AG04450 (cell line): Measurements from ENCODE around the gene TNFRSF18. TPM values are rescaled to one million over a fixed set of nuclear protein-coding genes. Genes with fewer than 3 reads are reported as not detected.

Source experiments
- CTCF ChIA-PET: fragments of 300-600, 350-600 bp; formaldehyde crosslinking; extraction: SDS; loops from one replicate; lab custom pipeline; 2022; ENCODE audit warnings: antibody characterized with exemption, inconsistent platforms; lab: Charles Lee
- POLR2A ChIA-PET: fragments of 350-600 bp; formaldehyde crosslinking; extraction: SDS; loops from one replicate; lab custom pipeline; 2021; ENCODE audit warnings: antibody characterized with exemption, inconsistent platforms; lab: Yijun Ruan, JAX
- DNase-seq: peaks from one replicate; pipeline ENCODE4 v3.0.0-alpha.2; 2011; ENCODE audit warnings: low read depth, low spot score
- H3K27ac ChIP-seq: one replicate; pipeline ENCODE4 v1.5.1; 2012; ENCODE audit warnings: low read depth, low read length, control low read depth
- H3K27me3 ChIP-seq: one replicate; pipeline ENCODE4 v1.6.0; 2012; ENCODE audit warnings: low read length; ENCODE audit not compliant: control insufficient read depth, insufficient read depth
- H3K4me3 ChIP-seq: 2 replicates; pipeline ENCODE4 v1.5.1; 2011; ENCODE audit warnings: mild to moderate bottlenecking, low read depth, low read length, control low read depth
- H3K9me3 ChIP-seq: 2 replicates; pipeline ENCODE4 v1.5.1; 2012; ENCODE audit warnings: low read length; ENCODE audit not compliant: control insufficient read depth, insufficient read depth
- CTCF ChIP-seq: IDR thresholded peaks from 2 replicates; pipeline ENCODE4 v1.5.1; 2011; ENCODE audit warnings: low read depth, low read length, control low read depth, inconsistent platforms
- polyA plus RNA-seq: library from polyadenylated mRNA; depleted of rRNA; stranded (reverse); fragments of >200 nt; gene quantifications from 2 replicates; pipeline ENCODE4 v1.2.3, GENCODE V29; 2011

The TNFRSF18 gene
- polyA plus RNA-seq, 1 experiment, result 1.0 TPM

- ChIA-PET POLR2A (no interaction called here), CTCF (interaction anchor here (1.4 kb wide), 1 partner anchor 118 kb away, joined by 5 read pairs; no protein-coding TSS in a partner anchor)
- Histone ChIP-seq H3K4me3 (no peak overlapping the region), H3K27me3 (no peaks in the 10 kb centered on the region), H3K27ac (no peak overlapping the region), H3K9me3 (no peaks in the 10 kb centered on the region; the same call in 1 of the 2 replicates)
- DNase-seq, result no peak
- TF ChIP-seq CTCF, result no peak
Observed at GRCh38 chr1:1240348-1240732, 33.9 kb upstream of the TNFRSF18 start.

GRCh38 chr1:1239614-1240347 is 33.4 kb upstream of the TNFRSF18 start:
- Histone ChIP-seq H3K4me3 (no peak overlapping the region), H3K9me3 (no peaks in the 10 kb centered on the region; the same call in 1 of the 2 replicates), H3K27ac (no peak overlapping the region), H3K27me3 (no peaks in the 10 kb centered on the region)
- CTCF ChIA-PET, result interaction anchor here (1.1 to 1.4 kb wide), 2 partner anchors 11 to 118 kb away, joined by 4 to 5 read pairs; no protein-coding TSS in a partner anchor
- no peak for TF ChIP-seq CTCF
- DNase-seq, result no peak
- POLR2A ChIA-PET, result interaction anchor here (0.5 kb wide), 1 partner anchor 201 kb away, joined by 5 read pairs; no protein-coding TSS in a partner anchor

- CTCF ChIA-PET, result interaction anchor here (1.1 to 1.4 kb wide), 2 partner anchors 11 to 117 kb away, joined by 4 to 5 read pairs; no protein-coding TSS in a partner anchor
Observed at GRCh38 chr1:1239227-1239613, 32.8 kb upstream of the TNFRSF18 start.

GRCh38 chr1:1238702-1239178 is 32.3 kb upstream of the TNFRSF18 start:
- ChIA-PET POLR2A (no interaction called here), CTCF (no interaction called here)

More at GRCh38 chr1:1239227-1239613, 32.8 kb upstream of the TNFRSF18 start:
- POLR2A ChIA-PET, result no interaction called here
- no peak overlapping the region for H3K27ac ChIP-seq
- H3K9me3 ChIP-seq, result peaks cover 4% of the 10 kb centered on the region; the same call in 1 of the 2 replicates
- no peak for TF ChIP-seq CTCF
- H3K4me3 ChIP-seq, result no peak overlapping the region
- no peak for DNase-seq
- no peaks in the 10 kb centered on the region for H3K27me3 ChIP-seq

More at GRCh38 chr1:1238702-1239178, 32.3 kb upstream of the TNFRSF18 start:
- Histone ChIP-seq H3K9me3 (peaks cover 9% of the 10 kb centered on the region; the same call in 1 of the 2 replicates), H3K4me3 (no peak overlapping the region), H3K27me3 (no peaks in the 10 kb centered on the region), H3K27ac (no peak overlapping the region)
- no peak for TF ChIP-seq CTCF
- no peak for DNase-seq
